Measurements from ENCODE around the gene BRD4.

- no peak for TF ChIP-seq KAT2B (IDR thresholded peaks at IDR 0.05; ENCODE audit: borderline replicate concordance, low read depth, low read length)
- TF ChIP-seq TCF7L2 (IDR thresholded peaks at IDR 0.05; ENCODE audit: low read depth, low read length) = no peak
- no peak for TF ChIP-seq CEBPB (IDR thresholded peaks at IDR 0.05; ENCODE audit: borderline replicate concordance, low read depth, low read length)
- TF ChIP-seq ZNF644 (CRISPR knock-in tag; IDR thresholded peaks at IDR 0.05; ENCODE audit: low read depth) = no peak
- no peak for TF ChIP-seq EP300 (IDR thresholded peaks at IDR 0.05; ENCODE audit: low read depth in 2 of 2, low read length in 2 of 2)
- no peak for TF ChIP-seq EP300 (CRISPR knock-in tag; IDR thresholded peaks at IDR 0.05; ENCODE audit: borderline replicate concordance)
- no peak for TF ChIP-seq ATF7 (IDR thresholded peaks at IDR 0.05)
- TF ChIP-seq ATF7 (CRISPR knock-in tag; IDR thresholded peaks at IDR 0.05) = no peak
- TF ChIP-seq CTCF (CRISPR knock-in tag; IDR thresholded peaks at IDR 0.05) = no peak
- no peak for TF ChIP-seq PRDM10 (CRISPR knock-in tag; IDR thresholded peaks at IDR 0.05; ENCODE audit: low read depth)
- no peak for TF ChIP-seq ZBTB2 (CRISPR knock-in tag; IDR thresholded peaks at IDR 0.05; ENCODE audit: low read depth)
Measured at GRCh38 chr19:15222738-15223648, 109.3 kb downstream of the BRD4 start.
